Endothelial cell of hepatic sinusoid (primary cell): ENCODE results near the gene MIR17HG.
"Not testable (repeated sequence)": the region's sequence is repeated elsewhere in the genome, so short reads cannot be mapped to it uniquely, and the experiment has no call there.

Experiments used
- in situ Hi-C: cut with HindIII; loops from 2 replicates; pipeline ENCODE4 v1.10.0; 2017; ENCODE audit warnings: low sequenced_read_pairs

MIR17HG gene

DNA sequence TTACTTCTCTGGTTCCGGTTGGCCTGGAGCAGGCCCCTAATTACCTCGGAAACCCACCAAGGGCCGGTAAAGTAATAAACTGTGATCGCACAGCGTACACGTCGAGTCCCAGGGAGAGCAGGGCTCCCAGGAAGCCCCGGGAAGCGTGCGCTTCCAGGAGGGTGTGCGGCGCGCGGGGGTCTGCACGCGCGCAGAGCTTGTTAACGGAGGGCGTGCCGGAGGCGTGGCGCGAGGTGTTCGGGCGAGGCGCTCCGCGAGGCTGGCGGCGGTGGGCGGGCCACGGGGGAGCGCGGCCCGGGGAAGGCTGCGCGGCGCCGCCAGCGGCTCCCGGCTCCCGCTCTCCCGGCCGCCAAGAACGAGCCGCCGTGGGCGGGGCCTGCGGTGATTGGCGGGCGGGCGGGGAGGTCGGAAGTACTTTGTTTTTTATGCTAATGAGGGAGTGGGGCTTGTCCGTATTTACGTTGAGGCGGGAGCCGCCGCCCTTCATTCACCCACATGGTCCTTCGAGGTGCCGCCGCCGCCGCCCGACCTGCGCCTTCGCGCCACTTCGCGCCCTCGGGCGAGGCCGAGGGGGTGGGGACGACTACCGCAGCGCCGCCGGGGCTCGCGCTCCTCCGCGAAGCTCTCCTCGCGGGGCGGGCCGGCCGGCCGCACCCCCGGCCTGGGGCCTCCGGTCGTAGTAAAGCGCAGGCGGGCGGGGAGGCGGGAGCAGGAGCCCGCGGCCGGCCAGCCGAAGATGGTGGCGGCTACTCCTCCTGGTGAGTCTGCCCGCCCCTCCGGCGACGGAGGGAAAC, at the start of gene MIR17HG:
Gene MIR17HG, plus strand, starts transcription at position 486 of the 794 bp plus-strand sequence.
- in situ Hi-C loops, result no loop called here

DNA sequence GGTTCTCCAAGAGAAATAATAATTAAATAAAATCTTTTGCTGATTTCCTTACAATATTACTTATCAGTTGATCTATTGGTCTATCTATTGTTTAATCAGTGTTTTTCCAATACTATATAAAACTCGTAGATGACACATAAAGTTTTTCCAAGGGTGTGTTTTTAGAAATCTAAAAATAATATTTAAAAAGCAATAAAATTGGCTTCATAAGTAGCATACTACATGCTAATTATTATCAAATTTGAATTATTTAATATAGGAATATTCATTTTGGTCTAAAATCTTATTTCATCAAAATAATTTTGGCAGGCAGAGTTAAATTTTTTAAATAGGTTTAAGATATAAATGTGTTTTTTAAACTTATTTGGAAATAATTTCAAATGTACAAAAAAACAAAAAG, 49.4 kb upstream of the MIR17HG start:
- in situ Hi-C loops, result no loop called here

DNA sequence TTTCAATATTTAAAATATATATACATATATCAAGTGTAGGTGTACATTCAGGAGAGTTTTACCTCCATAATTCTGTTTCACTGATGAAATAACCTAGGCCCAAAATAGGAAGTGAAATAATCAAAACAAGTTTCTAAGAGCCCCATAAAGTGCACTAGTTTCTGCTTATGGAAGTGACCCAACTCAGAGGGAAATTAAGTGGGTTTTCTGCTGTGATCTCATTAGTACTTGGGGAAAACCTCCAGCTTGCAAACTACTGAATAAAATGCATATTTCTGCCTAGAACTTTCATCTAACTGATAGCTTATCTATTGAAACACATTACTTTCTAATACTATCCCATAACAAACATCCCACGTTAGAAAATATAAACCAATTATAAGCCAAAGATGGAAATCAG, 45.4 kb upstream of the MIR17HG start:
- in situ Hi-C loops, result no loop called here

- in situ Hi-C loops, result no loop called here
Measured at GRCh38 chr13:91303031-91303430, 44.5 kb upstream of the MIR17HG start.

DNA sequence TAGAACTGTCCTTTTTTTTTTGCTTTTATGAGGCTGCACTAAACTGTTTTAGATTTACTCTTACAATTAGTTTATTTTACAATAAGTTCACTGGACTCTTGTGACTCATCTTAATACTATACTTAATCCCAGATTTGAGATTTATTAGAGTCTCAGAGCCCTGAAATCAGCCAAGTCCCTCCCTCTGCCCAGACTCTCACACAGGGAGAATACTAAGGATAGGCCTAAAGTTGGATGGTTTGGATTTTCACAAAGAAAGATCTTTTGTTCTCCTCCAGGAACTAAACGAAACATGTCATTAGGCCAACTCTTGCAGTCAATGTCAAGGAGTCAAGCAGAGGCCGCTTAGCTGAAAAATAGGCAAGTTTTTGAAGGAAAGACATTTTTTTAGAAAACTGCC, 42.7 kb upstream of the MIR17HG start:
- in situ Hi-C loops, result no loop called here

- in situ Hi-C loops, result no loop called here
Measured at GRCh38 chr13:91305652-91306051, 41.8 kb upstream of the MIR17HG start.

DNA sequence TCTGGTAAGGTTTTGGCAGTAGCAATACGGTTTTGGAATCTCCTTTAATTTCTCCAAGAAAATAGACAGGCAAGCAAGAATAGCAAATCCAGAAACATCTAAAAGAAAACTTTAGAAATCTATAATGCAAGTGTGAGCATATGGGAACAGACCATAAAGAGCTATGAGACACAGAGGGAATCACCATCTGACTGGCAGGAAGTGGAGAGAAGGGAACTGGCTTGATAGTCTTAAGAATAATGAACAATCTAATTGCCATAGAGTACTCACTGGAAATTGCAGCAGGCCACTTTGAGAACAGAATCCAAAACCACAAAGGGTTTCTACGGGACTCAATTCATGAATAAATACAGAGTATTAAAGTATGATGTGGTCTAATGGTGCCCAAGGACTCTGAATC, 39.6 kb upstream of the MIR17HG start:
- in situ Hi-C loops, result no loop called here

GRCh38 chr13:91308299-91308698, 39.2 kb upstream of the MIR17HG start:
- in situ Hi-C loops, result no loop called here

DNA sequence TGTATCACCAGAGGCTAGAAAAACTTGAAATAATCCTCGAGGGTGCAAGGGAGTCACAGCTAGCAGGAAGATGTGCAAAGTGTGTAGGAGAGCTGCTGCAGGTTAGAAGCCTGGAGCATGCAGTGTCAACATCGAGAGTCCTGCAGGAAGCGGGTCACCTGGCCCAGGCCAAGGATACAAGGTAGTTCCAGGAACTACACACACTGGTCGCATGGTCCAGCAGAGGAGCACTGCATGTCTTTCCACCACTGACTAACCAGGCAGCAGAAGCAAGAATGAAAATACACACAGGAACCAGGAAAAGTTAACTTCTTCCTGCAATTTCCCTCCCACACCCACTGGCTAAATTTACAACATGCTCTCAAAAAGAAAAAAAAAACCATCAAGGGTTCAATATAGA, 36.0 kb upstream of the MIR17HG start:
- in situ Hi-C loops, result no loop called here

DNA sequence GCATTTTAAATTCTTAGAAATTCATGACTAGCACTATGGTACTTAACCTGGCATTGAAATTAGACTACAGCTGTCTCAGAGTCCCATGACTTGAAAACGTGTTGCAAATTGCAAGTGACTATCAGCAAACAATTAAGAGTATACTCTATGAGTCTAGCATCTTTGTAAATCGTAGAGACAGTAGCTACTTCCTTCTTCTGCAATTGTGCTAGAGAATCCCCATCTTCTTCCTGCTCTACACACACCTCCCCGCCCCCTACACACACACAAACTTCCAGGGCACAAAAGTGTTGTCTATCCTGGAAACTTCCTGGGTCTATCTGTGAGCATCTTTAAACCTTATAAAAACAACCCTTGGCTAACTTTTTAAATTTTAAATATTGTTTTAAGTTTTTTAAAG, 35.2 kb upstream of the MIR17HG start:
- in situ Hi-C loops, result no loop called here

GRCh38 chr13:91313103-91313502, 34.4 kb upstream of the MIR17HG start:
- in situ Hi-C loops, result no loop called here

DNA sequence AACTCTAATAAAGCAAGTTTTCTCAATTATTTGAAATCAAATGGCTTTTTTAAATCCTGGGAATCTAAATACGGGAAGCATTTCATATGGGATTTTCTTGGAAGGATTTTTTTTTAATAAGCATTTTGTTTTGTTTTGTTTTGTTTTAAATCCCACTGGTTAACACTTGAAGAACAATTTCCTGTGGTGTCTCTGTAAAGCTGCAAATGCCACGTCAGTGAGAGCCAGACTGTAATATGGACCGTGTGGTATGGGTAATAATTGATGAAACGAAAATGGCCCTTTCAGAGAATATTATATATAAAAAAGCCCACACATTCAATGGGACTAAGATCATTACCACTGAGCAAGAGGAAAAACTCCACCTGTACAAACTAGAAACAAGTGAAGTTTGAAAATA, 33.9 kb upstream of the MIR17HG start:
- in situ Hi-C loops, result no loop called here

DNA sequence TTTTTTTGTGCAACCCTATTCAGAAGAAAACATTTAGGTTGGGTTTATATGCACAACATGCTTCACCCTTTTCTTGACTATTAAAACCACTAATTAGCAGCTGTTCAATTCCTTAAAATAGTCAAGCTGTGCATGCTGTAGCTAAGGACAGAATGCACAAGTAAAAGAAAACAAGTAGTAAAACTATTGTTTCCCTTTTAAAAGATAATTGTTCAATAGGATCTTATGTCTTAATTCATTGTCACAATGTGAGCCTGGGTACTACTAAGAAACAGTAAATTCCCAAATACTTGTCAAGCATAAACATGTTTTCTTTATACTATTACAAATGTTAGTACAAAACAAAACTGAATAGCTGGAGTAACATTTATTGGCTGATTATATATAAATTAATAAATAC, 32.6 kb upstream of the MIR17HG start:
- in situ Hi-C loops, result no loop called here

DNA sequence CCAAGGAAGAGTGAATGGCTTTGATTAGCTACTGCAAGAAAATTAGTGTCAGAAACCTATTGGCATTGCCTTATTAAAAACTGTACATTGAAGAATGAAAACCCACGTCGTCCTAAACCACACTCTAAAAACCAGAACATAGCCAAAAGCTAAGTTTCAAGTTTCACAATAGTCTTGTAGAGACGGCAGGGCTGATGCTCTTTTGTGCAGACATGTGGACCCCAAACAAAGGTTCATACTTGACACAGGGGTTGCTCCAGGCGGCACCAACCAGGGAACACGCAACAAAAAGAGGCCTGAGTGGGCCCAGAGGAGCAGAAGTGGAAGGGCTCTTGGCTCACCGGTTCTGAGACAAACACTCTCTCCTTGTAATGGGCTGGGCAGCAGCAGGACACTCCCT, 28.6 kb upstream of the MIR17HG start:
- in situ Hi-C loops, result no loop called here

DNA sequence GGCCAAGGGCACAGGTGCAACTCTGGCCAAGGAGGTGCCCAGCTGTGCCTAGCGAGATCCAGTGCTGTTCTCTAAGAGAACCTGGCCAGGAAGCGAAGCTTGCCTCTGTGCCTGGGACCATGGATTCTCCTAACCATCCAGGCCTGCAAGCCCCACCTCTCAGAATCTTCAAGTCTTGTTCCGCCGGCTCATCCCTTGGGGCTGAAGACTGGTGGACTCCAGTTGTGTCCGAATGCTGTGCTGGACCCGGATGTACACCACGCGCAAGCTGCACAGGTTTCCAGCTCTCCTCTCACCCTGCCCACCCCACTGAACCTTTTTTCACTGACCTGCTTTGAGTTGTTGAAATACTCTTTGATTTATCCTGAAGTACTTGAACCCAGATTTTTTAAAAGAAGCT, 27.5 kb upstream of the MIR17HG start:
- in situ Hi-C loops, result no loop called here

GRCh38 chr13:91320990-91321389, 26.5 kb upstream of the MIR17HG start:
- in situ Hi-C loops, result not testable (repeated sequence)

- in situ Hi-C loops, result no loop called here
Measured at GRCh38 chr13:91323349-91323748, 24.1 kb upstream of the MIR17HG start.

GRCh38 chr13:91326146-91326545, 21.3 kb upstream of the MIR17HG start:
- in situ Hi-C loops, result no loop called here

- in situ Hi-C loops, result no loop called here
Measured at GRCh38 chr13:91328726-91329125, 18.8 kb upstream of the MIR17HG start.

DNA sequence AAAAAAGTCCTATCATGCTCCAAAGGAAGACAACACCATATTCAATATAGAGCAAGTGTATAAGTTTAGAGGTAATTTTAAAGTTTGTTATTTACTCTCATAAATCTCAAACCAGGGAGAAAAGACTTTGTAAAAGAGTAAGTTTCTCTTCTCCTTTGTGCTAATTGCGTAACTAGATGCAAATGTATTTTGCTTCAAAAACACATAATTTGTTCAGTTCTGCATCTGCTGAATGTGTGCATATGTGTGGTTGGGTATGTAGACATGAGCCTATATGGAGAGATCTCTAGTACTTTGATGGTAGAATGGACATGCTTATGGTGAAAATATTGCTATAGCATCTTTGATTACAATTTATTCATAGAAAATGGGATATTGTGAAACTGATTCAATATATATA, 17.8 kb upstream of the MIR17HG start:
- in situ Hi-C loops, result no loop called here

DNA sequence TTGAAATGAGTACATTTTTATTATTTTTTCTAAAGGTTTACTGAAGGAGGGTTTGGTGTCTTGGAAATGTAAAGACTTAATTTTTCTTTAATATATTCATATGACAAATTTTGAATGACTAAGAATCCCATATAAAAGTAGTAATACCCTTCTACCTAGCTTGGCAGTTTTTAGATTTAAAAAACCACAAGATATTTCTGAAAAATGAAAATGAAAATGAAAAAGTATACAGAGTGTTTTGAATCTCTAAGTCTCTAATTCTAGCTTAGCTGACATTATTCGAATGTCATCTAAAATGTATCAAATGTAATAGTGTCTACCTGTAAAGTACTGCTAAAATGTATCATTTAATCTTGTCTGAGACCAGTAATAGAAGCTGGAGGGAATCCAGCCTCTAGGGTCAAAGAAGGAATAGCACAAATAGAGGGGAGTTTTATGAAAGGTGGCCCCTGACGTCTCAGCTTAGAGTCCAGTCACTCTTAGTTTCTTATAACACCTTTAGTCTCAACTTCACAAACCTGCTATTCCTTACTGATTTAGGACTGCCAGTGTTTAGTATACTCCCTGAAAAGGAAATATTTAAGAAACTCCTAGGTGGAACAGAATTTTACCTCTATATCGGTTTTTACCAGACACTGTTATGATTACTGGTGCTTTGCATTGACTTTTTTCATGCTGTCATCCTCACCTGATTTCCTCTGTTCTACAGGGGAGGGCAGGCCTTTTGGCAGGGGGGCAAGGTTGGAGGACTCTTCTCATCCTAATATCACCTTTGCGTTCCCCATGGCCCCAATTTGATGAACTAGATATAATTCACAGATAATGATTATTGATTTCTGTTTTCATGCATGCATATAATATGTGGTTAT, 16.2 kb upstream of the MIR17HG start:
- in situ Hi-C loops, result no loop called here

GRCh38 chr13:91346062-91346461, 1.4 kb upstream of the MIR17HG start:
- in situ Hi-C loops, result no loop called here
